Mononuclear cell (primary cell): ENCODE data around the gene KRTAP10-9. TPM values are rescaled to one million over a fixed set of nuclear protein-coding genes. Genes with fewer than 3 reads are reported as not detected.
"Not testable (repeated sequence)": the region's sequence is repeated elsewhere in the genome, so short reads cannot be mapped to it uniquely, and the experiment has no call there.

ENCODE experiments used
- H3K27me3 ChIP-seq: 2 replicates; pipeline ENCODE4 v1.6.0; 2011; ENCODE audit warnings: low read length, control low read depth; ENCODE audit not compliant: insufficient read depth
- H3K4me1 ChIP-seq: 2 replicates; pipeline ENCODE4 v1.5.1; 2011; ENCODE audit warnings: mild to moderate bottlenecking, low read length, control low read depth; ENCODE audit not compliant: insufficient read depth
- H3K4me3 ChIP-seq: 2 replicates; pipeline ENCODE4 v1.5.1; 2011; ENCODE audit warnings: mild to moderate bottlenecking, low read length, moderate library complexity
- H3K9me3 ChIP-seq: 2 replicates; pipeline ENCODE4 v1.5.1; 2011; ENCODE audit warnings: low read depth, mild to moderate bottlenecking, control low read depth, low read length
- total RNA-seq: library from RNA; depleted of rRNA; stranded (reverse); fragments of >200 nt; gene quantifications from one replicate; pipeline ENCODE4 v1.2.3, GENCODE V29; 2012

KRTAP10-9 gene
- total RNA-seq, 1 donor: not detected

DNA sequence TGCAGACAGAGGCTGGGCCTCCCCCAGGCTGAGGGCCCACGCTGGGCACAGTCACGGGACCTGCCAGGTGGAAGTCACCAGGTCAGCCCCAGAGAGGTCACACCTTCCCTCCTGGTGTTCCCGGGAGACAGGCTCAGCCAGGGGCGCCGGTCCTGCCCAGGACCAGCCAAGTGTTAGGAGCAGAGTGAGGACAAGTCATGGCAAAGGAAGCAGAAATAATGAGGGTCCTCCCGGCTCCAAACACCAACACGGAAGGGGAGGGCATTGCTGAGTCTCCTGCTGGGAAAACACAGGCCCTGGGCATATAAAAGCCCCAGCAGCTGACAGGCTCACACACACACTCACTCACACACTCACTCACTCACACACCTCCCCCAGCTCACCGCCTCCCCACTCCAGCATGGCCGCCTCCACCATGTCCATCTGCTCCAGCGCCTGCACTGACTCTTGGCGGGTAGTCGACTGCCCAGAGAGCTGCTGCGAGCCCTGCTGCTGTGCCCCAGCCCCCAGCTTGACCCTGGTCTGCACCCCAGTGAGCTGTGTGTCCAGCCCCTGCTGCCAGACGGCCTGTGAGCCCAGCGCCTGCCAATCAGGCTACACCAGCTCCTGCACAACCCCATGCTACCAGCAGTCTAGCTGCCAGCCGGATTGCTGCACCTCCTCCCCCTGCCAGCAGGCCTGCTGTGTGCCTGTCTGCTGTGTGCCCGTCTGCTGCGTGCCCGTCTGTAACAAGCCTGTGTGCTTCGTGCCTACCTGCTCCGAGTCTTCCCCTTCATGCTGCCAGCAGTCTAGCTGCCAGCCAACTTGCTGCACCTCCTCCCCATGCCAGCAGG is 10.3 kb downstream of the KRTAP10-9 start, which contains the start of gene KRTAP10-10:
Gene KRTAP10-10 (plus strand): TSS at position 339 of the 833 bp plus-strand sequence. CDS start 62 bp downstream, at position 401.
- H3K4me3 ChIP-seq: no peak within 1 kb of the TSS
- no peaks in the 10 kb centered on the region for H3K4me1 ChIP-seq
- H3K9me3 ChIP-seq: peaks cover 4% of the 10 kb centered on the region
- H3K27me3 ChIP-seq: peaks cover 3% of the 10 kb centered on the region

DNA sequence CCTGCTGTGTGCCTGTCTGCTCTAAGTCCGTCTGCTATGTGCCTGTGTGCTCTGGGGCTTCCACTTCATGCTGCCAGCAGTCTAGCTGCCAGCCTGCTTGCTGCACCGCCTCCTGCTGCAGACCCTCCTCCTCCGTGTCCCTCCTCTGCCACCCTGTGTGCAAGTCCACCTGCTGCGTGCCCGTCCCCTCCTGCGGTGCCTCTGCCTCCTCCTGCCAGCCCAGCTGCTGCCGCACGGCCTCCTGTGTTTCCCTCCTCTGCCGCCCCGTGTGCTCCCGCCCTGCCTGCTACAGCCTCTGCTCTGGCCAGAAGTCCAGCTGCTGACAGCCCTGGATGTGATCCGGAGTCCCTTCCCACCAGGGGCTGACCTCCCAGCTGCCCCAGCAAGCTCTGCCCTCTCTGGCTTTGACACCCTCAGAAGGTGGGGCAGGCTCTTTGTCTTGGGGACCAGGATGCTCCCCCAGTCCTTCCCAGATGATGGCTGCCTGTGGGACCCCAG is 11.0 kb downstream of the KRTAP10-9 start:
- not testable (repeated sequence) for H3K4me3 ChIP-seq, H3K9me3 ChIP-seq, H3K4me1 ChIP-seq, H3K27me3 ChIP-seq

DNA sequence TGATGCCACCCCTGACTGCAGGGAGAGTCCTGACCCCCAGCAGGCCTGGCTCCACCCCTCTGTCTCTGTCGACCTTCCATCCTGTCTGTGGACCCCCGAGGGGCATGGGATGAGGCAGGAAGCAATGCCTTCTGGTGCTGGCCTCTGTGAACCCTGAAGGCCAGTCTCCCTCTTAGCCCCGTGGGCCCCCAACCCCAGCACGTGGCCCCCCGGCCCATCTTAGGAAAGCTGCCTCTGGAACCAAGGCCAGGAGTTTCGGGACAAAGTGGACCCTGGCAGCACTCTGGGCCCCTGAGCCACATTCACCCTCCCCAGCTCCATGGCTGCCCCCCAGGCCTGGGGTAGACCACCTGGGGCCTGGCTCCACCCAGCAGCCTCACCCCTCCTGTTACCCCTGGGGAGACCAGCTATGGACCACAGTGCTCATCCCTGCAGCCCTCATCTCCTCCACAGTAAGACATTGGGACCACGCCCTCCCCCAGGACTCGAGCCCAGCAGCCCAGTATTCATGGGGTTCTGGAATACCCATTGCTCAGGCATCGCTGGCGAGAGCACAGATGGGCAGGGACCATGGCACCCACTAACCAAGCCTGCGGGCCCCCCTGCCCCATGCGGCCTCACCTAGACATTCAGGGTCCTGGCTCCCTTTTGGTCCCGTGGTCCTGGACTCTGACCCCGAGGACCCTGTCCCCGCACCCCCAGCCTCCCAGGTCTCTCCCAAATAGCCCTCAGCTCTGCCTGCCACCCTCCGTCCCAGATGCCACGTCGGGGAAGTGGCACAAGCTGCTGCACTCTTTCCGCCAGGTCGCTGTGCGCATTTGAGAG is 11.8 kb downstream of the KRTAP10-9 start:
- H3K4me1 ChIP-seq, H3K4me3 ChIP-seq, H3K27me3 ChIP-seq, H3K9me3 ChIP-seq: not testable (repeated sequence)

DNA sequence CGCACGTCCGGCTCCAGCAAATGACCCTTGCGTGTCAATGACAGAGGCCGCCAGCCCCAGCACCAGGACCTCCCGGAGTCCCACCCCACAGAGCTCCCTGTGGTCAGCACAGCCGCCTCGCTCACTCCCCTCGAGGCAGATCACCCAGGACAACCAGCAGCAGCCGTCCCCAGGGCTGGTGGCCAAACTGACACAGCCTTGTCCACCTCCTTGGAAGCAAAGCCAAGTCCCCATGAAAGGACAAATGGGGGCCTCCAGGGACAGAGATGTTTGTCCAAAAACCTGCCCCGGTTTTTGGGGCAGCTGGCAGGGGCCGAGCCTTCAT is 12.4 kb downstream of the KRTAP10-9 start:
- H3K4me3 ChIP-seq: no peak overlapping the region
- no peaks in the 10 kb centered on the region for H3K4me1 ChIP-seq
- H3K9me3 ChIP-seq: peaks cover 6% of the 10 kb centered on the region
- no peaks in the 10 kb centered on the region for H3K27me3 ChIP-seq

DNA sequence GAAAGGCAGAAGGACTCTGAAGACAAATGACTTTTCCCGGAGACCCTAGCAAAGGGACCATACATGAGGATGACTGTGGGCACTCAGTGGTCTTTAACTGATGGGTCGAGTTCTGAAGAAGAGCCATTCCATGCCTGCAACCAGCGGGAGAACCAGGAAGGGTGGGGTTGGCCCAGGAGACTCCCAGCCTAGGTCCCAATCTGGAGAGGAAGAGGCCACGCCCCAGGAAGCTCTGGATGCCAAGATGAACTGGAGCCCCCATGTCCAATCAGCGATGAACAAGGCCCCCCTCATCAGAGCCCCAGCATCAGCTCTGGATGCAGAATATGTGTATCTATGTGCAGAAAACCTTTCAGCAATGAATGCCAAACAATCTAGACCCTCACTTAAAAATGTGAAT is 13.9 kb downstream of the KRTAP10-9 start:
- H3K4me3 ChIP-seq: no peak overlapping the region

DNA sequence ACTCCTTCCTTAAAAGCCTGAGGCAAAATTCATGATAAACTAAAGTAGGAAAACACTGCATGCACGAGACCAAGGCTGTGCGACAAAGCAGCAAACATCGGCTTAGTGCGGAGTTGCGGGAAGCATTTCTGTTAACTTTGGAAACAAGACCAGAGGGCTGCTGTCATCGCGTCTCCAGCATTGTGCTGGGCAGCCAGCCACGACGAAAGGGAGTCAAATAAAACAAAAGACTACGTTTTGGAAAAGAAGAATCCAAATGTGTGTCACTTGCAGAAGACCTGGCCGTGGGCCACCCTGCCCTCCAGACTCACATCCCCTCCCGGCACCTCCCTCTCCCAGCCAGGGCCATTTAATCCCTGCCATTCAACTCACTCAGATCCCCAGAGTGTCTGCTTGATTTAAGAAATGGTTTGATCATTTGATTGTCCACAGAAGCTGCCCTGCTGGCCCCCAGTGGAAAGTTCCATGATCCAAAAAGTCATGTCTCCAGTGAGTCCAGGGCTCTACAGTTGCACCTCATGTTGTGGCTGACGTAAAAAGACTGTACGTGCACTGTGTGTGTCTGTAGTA is 16.9 kb downstream of the KRTAP10-9 start:
- H3K9me3 ChIP-seq: peaks cover 14% of the 10 kb centered on the region
- H3K4me3 ChIP-seq: no peak overlapping the region

More for the DNA sequence above, 13.9 kb downstream of the KRTAP10-9 start:
- no peaks in the 10 kb centered on the region for H3K4me1 ChIP-seq
- H3K27me3 ChIP-seq: no peaks in the 10 kb centered on the region
- H3K9me3 ChIP-seq: peaks cover 14% of the 10 kb centered on the region

DNA sequence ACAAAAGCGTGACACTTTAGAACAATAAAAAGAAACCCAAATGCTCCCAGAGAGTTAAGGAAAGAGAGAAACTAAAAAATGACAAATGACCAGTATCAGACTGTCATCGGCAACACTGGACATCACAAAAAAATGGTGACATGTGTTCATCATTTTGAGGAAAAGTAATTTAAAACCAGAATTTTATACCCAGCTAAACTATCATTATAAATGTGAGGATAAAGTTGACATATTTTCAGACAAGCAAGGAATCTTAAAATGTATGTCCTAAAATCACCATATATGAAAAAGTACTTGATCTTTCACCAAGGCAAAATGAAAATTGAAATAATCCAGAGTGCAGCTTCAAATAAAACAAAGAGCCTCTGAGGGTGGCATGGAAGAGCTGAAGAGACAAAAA is 18.0 kb downstream of the KRTAP10-9 start:
- Histone ChIP-seq H3K27me3 (no peaks in the 10 kb centered on the region), H3K4me1 (no peaks in the 10 kb centered on the region), H3K9me3 (peaks cover 14% of the 10 kb centered on the region), H3K4me3 (no peak overlapping the region)

More for the DNA sequence above, 16.9 kb downstream of the KRTAP10-9 start:
- Histone ChIP-seq H3K27me3 (no peaks in the 10 kb centered on the region), H3K4me1 (no peaks in the 10 kb centered on the region)

DNA sequence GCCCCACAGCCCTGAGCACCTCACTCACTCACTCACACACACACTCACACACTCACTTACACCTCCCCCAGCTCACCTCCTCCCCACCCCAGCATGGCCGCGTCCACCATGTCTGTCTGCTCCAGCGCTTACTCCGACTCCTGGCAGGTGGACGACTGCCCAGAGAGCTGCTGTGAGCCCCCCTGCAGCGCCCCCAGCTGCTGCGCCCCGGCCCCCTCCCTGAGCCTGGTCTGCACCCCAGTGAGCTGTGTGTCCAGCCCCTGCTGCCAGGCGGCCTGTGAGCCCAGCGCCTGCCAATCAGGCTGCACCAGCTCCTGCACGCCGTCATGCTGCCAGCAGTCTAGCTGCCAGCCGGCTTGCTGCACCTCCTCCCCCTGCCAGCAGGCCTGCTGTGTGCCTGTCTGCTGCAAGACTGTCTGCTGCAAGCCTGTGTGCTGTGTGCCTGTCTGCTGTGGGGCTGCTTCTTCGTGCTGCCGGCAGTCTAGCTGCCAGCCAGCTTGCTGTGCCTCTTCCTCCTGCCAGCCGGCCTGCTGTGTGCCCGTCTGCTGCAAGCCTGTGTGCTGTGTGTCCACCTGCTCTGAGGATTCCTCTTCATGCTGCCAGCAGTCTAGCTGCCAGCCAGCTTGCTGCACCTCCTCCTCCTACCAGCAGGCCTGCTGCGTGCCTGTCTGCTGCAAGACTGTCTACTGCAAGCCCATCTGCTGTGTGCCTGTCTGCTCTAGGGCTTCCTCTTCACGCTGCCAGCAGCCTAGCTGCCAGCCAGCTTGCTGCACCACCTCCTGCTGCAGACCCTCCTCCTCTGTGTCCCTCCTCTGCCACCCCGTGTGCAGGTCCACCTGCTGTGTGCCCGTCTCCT is 19.7 kb downstream of the KRTAP10-9 start, which contains the start of gene KRTAP10-11:
Gene KRTAP10-11 (plus strand): TSS at position 49 of the 856 bp plus-strand sequence. CDS start 45 bp downstream, at position 94.
- not testable (repeated sequence) for H3K4me3 ChIP-seq, H3K4me1 ChIP-seq, H3K27me3 ChIP-seq
- peaks cover 14% of the 10 kb centered on the region for H3K9me3 ChIP-seq

DNA sequence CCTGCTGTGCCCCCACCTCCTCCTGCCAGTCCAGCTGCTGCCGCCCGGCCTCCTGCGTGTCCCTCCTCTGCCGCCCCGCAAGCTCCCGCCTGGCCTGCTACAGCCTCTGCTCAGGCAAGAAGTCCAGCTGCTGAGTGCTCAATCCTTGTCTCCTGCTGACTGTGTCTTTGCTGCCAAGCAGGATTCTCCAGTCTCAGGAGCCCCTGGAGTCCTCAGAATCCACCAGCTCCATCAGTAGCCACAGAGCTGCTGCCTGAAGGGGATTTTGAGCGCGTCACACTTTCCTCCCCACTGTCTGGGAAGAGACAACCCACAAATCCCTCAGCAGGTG is 20.3 kb downstream of the KRTAP10-9 start:
- Histone ChIP-seq H3K27me3 (no peaks in the 10 kb centered on the region), H3K9me3 (peaks cover 14% of the 10 kb centered on the region), H3K4me1 (no peaks in the 10 kb centered on the region), H3K4me3 (no peak overlapping the region)

DNA sequence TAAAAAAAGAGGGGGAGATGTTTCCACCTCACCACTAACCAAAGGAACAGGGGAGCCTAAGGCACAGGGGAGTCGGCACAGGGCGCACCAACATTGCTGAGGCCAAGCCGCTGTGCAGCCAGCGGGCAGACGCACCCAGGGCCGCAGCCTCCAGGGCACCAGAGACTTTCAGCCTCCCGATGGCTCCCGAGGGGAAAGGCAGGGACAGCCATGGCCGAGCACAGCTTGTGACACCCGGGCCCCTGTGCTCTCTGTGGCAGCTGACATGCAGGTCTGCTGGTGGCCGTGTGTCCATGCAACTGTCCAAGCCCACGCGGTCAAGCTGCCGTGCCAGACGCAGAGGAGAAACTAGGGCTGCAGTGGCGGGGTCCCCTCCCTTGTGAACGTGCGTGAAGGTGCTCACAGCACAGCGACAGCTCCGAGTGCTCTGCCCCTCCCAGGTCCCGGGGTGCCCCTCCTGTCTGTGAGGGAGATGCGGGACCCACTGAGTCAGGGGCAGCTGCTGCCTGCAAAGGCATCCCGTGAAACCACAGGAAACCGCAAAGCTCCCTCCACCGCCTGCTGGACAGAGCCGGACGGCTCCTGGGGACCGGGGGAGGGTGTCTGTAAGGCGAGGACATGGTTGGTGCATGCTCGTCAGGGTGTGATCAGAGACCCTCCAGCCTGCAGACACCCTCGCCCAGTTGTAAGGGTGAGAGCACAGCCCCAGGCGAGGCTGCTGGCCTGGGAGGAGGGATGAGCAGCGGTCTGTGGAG is 21.8 kb downstream of the KRTAP10-9 start:
- Histone ChIP-seq H3K27me3 (no peaks in the 10 kb centered on the region), H3K9me3 (peaks cover 14% of the 10 kb centered on the region), H3K4me3 (no peak overlapping the region), H3K4me1 (peaks cover 2% of the 10 kb centered on the region)

DNA sequence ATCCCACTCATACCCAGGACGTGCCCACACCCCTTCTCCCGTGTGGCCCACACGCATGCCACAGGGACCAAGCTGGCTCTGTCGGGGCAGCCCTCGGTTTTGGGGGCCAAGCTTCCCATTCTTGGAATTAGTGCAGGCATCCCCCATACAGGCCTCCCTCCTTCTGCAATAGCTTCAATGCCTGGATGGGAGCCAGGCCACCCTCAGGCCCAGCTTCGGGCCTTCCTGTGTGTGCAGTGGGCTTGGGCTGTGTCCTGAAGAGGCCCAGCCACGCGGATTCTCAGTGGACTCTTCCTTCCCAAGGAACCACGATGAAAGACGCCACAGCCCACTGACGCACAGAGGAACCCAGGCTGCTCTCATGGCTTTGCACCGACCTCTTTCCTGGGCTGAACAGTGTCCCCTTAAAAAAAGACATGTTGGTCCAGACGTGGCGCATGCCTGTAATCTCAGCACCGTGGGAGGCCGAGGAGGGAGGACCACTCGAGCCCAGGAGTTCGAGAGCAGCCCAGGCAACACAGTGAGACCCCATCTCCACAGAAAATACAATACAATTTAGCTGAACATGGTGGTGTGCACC is 22.7 kb downstream of the KRTAP10-9 start:
- Histone ChIP-seq H3K4me1 (peaks cover 9% of the 10 kb centered on the region), H3K27me3 (no peaks in the 10 kb centered on the region), H3K4me3 (no peak overlapping the region), H3K9me3 (peaks cover 5% of the 10 kb centered on the region)

DNA sequence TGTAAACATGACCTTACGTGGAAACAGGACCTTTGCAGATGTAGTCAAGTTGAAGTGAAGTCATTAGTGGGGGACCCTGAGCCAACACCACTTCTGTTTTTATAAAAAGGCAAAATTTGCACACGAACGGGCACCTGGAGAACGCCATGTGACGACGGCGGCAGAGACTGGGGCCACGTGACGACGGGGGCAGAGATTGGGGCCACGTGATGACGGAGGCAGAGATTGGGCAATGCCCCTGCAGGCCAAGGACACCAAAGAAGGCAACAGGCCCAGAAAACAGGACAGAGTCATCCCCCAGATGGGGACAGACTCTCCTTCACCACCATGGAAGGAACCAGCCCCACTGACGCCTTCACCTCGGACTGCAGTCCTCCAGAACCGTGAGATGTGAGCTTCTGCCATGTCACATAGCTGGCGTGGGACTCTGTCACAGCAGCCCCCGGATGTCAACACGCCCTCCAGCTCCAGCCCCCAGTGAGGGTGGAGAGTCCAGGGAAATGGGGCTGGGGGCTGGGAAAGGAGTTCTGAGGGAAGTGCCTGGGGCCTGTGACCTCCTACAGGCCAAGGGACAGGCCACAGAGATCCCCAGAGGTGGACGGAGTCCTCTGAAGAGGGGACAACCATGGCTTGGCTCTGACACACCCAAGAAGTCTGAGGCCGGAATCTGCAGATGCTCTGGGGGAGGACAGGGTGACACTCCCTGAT is 23.5 kb downstream of the KRTAP10-9 start:
- Histone ChIP-seq H3K9me3 (no peaks in the 10 kb centered on the region), H3K4me3 (no peak overlapping the region), H3K4me1 (peaks cover 11% of the 10 kb centered on the region), H3K27me3 (no peaks in the 10 kb centered on the region)

DNA sequence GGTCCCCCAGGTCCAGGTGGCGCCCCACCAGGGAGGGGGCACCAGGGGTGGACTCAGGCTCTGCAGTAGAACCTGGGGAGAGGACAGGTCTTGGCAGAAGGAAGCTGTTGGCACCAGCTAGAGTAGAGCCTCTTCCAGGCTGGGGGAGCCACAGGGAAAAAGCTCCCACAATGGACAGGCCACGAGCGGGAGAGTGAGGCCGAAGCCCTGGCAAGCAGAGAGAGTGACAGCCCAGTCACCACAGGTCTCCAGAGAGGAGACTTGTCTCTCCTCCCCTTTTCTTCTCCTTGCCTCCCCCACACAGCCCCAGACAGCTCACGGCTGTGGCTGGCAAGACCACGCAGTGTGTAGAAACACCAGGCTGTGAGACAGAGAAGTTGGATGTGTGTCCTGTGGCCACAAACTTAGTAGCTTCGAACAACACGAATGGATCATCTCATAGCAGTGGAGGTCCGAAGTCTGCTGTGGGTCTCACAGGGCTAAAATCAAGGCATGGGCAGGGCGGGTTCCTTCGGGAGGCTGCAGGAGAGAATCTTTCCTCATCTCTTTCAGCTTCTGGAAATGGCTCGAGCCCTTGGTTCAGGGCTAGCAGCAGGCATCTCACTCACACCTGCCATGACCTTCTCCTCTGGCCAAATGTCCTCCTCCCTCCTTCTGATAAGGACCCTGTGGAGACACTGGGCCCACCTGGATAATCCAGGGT is 24.2 kb downstream of the KRTAP10-9 start:
- Histone ChIP-seq H3K4me3 (no peak overlapping the region), H3K4me1 (peaks cover 11% of the 10 kb centered on the region), H3K9me3 (no peaks in the 10 kb centered on the region), H3K27me3 (no peaks in the 10 kb centered on the region)
